ENCODE measurements around the gene TCN2.
"Not testable (repeated sequence)": the region's sequence is repeated elsewhere in the genome, so short reads cannot be mapped to it uniquely, and the experiment has no call there.

Gene TCN2

DNA sequence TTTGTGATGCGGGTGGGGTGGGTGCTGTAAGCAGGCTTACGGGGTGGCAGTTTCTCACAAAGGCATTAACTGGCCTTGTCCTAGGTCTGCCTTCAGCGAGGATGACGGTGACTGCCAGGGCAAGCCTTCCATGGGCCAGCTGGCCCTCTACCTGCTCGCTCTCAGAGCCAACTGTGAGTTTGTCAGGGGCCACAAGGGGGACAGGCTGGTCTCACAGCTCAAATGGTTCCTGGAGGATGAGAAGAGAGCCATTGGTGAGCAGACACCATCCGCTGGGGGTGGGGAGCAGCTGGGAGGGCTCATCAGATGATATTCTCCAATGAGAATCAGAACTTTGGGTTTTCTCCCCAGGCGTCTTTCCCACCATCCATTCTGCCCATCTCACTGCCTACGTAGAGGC is 5.8 kb downstream of the TCN2 start:
- no peak for DNase-seq

DNA sequence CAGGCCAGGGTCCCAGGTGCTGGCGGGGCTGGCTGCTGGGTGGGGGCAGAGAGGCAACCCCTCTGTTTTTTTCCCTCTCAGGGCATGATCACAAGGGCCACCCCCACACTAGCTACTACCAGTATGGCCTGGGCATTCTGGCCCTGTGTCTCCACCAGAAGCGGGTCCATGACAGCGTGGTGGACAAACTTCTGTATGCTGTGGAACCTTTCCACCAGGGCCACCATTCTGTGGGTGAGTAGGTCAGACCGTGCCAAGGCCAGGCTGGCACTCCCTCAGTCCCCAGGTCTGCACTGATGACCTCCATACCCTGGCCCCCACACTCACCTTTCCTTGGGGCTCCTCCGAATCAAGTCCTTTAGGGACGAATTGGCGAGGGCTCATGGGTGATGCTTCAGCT is 7.3 kb downstream of the TCN2 start:
- DNase-seq: no peak

DNA sequence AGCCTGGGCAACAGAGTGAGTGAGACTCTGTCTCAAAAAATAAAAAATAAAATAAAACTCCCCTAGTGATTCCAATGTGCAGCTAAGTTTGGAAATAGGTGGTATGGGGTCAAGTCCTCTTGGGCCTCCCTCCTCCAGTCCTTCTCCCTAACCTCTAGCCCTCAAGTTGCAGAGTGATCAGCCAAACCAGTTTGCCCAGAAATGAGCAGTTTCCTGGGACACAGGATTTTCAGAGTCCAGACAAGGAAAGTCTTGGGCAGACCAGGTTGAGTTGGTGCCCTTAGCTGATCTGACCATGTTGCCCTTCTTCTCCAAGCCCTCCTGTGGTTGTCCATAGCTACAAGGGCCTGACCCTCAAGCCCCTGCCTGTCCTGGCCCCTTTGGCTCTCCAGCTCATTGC is 7.9 kb downstream of the TCN2 start:
- no peak for DNase-seq

DNA sequence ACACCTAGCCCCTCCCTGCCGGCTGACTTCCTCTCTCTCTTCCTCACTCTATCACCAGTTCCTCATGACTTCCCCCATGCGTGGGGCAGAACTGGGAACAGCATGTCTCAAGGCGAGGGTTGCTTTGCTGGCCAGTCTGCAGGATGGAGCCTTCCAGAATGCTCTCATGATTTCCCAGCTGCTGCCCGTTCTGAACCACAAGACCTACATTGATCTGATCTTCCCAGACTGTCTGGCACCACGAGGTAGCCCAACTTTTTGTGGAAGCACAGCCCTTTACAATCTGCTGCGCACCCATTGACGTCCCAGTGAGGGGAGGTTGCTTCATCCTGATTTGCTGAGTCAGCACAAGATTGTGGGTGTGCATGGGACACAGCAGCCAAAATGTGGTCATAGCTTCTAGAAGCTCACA is 8.6 kb downstream of the TCN2 start:
- DNase-seq: no peak

DNA sequence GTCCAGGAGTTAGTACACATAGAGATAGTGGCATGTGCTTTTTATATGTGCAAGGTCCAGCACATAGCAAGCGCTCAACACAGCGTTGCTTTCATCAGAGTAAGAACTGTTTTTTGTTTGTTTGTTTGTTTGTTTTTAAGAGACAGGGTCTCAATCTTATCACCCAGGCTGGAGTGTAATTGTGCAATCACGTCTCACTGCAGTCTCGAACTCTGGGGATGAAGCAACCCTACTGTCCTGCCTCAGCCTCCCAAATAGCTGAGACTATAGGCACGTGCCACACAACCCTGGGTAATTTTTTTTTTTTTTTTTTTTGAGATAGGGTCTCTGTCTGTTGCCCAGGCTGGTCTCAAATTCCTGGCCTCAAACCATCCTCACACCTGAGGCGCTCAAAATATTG is 10.8 kb downstream of the TCN2 start:
- no peak for DNase-seq

DNA sequence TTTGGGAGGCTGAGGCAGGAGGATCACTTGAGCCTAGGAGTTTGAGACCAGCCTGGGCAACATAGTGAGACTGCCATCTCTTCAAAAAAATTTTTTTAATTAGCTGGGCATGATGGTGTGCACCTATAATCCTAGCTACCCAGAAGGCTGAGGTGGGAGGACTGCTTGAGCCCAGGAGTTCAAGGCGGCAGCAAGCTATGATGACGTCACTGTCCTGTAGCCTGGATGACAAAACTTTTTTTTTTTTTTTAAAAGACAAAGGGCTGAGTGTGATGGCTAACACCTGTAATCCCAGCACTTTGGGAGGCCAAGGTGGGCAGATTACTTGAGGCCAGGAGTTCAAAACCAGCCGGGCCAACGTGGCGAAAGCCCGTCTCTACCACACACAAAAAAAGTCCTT is 12.9 kb downstream of the TCN2 start:
- not testable (repeated sequence) for DNase-seq

DNA sequence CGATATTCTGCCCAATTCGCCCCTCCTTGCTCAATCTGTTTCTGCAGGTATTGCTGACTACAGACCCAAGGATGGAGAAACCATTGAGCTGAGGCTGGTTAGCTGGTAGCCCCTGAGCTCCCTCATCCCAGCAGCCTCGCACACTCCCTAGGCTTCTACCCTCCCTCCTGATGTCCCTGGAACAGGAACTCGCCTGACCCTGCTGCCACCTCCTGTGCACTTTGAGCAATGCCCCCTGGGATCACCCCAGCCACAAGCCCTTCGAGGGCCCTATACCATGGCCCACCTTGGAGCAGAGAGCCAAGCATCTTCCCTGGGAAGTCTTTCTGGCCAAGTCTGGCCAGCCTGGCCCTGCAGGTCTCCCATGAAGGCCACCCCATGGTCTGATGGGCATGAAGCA is 19.4 kb downstream of the TCN2 start:
- no peak for DNase-seq

DNA sequence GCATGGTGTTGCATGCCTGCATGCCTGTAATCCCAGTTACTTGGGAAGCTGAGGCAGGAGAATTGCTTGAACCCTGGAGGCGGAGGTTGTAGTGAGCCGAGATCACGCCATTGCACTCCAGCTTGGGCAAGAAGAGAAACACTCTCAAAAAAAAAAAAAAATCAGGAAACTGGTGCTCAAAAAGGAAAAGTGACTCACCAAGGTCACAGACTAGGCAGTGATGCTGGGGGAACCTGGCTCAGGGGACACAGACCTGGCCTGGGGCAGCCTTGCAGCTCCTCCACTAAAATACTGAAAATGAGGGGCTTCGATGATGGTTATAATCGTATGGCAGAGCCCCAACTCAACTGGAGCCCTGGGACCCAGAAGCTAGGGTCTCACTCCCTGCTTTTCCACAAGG is 20.5 kb downstream of the TCN2 start:
- DNase-seq: no peak

DNA sequence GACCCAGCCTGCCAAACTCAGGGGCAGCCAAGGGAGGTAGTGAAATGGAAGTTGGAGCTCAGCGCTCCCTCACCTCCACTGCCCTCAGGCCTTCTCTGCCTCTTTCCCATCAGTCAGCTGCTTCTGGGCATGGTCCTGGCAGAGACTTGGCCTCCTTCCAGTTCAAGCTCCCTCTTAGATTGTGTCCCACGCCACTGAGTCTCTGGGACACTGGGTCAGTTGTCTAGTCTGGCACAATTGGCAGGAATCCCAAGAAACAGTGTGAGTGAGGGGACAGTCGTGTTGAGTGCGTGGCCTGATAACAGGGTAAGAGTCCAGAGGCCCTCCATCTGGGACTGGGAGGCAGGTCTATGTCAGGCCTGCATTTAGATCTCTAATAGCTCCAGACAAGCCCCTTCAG is 21.5 kb downstream of the TCN2 start:
- DNase-seq: no peak

DNA sequence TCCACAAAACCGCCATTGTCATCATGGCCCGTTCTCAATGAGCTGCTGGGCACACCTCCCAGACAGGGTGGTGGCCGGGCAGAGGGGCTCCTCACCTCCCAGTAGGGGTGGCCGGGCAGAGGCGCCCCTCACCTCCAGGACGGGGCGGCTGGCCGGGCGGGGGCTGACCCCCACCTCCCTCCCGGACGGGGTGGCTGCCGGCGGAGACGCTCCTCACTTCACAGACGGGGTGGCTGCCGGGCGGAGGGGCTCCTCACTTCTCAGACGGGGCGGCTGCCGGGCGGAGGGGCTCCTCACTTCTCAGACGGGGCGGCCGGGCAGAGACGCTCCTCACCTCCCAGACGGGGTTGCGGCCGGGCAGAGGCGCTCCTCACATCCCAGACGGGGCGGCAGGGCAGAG is 24.5 kb downstream of the TCN2 start:
- DNase-seq: not testable (repeated sequence)

DNA sequence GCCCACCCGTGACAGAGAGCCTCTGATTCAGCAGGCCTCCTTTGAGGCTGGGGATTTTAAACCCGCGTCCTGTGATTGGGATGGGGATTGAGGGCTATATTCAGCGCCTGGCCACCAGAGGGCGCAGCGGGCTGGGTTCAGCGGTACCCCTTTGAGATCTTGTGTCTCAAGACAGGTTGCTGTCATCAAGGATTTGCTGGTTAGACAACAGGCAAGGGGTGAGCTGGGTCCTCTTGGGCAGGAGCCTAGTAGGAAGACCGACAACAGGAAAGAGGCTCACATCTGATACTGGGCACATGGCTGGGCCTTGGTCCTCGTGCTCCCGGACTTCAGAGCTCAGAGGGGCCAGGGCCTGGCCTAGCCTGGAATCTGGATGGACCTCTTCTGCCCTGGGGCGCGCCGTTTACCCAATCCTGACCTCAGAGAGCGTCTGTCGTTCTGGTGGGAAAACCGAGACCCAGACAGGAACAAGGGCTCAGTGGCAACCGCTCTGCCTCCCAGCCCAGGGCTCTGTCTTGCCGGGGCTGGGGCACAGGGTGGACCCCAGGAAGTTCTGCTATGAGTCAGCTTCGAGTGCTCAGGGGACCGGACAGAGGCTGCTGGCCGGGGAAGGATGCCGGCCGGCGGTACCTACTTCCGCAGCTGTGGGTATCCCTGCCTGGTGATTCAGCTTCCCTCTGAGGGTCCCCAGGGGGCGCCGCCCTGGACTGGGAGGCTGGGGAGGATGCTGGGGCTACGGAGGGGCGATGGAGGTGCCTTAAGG is 27.7 kb downstream of the TCN2 start:
- DNase-seq: peak; percentile 95

DNA sequence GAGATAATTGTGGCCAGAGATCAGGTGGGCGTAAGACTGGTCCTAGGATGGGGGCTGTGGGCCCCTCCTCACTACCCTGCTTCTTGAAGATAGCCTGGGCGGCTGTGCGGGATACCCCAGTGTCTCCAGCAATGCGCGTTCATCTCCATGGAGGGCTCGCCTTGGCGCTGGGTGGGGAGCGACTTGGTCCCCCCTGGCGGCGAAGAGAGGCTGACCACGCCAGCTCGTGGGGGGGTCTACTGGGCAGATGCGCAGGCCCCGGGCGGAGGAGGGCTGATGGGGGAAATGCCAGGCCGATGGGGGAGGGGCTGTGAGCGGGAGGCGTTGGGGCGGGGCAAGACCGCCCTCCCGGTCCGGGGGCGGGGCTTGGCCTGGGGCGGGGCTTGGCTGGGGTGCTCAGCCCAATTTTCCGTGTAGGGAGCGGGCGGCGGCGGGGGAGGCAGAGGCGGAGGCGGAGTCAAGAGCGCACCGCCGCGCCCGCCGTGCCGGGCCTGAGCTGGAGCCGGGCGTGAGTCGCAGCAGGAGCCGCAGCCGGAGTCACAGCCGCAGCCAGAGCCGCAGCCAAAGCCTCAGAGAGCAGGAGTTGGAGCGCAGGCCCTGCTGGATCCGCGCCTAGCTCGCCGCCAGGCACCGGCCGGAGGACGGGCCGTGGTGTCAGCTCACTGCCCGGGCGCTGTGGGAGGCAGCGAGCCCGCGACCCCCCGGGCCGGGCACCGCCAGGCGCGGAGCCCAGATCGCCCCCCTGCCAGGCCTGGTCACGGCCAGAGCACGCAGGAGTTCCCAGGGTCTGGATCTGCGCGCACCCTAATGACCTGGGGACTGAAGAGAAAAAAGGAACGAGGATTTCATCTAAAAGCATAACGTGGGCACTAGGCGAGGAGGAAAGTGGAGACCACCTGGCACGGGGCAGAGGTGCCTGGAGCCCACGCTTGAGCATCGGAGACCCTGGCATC is 28.6 kb downstream of the TCN2 start, which contains the start of gene SLC35E4:
SLC35E4 (plus strand) TSS at position 509 of the 953 bp plus-strand sequence. CDS start 670 bp downstream, outside the sequence.
- peak; percentile 98 for DNase-seq

DNA sequence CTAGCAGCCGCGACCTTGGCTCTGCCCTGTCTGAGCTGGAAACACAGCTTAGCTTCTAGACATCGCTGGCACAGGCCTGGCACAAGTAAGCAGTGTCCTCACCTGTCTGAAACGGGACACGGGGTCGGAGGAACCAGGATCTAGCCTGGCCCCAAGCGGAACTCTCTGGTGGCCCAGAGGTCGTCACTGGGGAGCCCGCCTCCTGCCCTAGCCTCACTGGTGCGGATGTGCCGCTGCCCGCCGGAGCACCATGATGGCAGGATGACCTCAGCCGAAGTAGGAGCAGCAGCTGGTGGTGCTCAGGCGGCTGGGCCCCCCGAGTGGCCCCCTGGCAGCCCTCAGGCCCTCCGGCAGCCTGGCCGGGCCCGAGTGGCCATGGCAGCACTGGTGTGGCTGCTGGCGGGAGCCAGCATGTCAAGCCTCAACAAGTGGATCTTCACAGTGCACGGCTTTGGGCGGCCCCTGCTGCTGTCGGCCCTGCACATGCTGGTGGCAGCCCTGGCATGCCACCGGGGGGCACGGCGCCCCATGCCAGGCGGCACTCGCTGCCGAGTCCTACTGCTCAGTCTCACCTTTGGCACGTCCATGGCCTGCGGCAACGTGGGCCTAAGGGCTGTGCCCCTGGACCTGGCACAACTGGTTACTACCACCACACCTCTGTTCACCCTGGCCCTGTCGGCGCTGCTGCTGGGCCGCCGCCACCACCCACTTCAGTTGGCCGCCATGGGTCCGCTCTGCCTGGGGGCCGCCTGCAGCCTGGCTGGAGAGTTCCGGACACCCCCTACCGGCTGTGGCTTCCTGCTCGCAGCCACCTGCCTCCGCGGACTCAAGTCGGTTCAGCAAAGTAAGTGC is 29.5 kb downstream of the TCN2 start:
- no peak for DNase-seq

DNA sequence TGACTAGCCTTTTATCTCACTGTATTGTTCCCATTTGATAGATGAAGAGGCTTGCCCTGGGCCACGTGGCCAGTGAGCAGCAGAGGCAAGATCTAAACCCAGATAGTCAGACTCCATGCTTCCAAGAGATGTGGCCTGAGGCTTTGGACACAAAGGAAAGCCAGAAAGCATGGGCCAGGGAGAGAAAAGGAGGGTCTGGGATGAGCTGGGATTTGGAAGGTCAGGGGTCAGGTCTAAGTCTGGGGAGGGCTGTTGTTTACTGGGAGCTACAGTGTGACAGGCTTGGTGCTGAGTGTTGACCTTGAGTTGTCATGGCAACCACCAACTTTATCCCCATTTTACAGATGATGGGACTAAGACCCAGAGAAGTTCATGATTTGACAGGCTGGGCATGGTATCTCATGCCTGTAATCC is 30.7 kb downstream of the TCN2 start:
- DNase-seq: no peak

DNA sequence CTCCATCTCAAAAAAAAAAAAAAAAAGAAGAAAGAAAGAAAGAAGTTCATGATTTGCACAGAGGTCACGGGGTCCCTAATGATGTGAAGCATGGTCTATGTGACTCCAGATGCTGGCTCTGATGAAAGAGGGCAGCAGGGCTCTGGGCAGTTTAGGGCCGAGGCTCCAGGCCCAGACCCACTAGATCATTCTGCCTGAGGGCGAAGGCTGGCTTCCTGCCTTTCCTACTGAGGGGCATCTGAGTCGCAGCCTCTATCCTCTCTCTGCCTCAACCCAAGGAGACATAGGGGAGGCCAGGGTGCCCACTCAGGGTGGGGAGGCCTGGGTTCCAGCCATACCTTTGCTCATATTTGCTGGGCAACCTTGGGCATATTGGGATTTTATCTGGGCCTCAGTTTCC is 33.4 kb downstream of the TCN2 start:
- no peak for DNase-seq

DNA sequence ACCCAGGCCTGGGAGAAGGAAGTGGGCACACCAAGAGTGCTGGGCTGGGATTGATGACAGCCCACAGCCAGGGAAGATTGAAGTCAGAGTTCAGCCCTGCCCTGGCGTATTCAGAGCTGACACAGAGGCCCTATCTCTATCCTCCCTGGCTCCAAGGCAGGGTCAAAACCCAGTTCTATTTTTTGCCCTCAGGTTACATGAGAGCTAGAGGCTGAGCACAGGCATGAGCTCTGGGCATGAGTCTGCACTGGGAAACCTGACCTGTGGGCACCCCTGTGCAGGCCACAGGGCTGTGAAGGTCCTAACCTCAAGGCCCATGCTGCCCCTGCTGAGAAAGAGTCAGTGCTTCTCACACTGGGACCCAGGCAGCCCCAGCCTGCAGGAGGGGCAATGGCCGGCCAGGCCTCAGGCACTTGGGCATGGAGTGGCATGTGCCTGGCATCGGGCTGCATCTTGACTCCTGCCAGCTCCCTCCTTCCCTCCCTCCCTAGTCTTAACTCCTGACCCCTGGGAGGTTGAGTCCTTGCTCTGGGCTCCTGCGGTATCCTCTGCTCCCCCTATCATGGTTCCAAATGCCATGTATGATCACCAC is 34.0 kb downstream of the TCN2 start:
- no peak for DNase-seq

DNA sequence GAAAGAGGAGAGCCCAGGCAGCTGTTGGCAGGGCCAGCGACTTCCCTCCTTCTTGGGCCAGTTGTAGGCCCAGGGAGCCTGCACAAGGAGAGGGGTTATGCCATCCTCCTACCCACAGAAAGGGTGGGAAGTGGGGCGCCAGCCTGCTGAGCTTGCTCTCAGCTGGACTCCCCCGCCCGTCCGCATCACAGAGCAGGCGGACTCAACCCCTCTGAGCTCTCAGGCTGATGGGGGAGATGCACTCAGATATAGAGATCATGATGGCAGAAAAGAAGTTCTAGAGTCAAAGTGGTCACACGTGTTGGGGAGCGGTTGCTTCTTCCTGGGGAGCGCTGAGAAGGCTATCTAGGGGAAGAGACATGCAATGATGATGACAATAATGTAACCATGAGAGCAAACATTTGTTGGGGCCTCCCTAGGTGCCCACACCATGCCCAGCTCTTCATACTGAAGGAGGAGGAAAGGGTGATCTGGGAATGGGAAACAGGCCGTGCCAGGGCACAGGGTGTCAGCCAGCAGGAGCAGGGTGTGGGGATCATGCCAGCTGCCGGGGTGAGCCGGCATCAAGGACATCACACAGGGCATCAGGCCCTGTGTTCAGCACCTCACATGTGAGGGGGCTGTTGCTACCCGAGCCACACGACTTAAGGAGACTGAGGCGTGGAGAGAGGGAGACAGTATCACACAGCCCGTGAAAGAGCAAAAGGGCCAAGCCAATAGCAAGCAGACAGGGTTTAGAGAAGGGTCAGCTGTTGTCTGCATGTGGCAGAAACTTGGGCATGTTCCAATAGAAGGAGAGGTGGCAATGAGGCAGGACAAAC is 36.3 kb downstream of the TCN2 start:
- no peak for DNase-seq

DNA sequence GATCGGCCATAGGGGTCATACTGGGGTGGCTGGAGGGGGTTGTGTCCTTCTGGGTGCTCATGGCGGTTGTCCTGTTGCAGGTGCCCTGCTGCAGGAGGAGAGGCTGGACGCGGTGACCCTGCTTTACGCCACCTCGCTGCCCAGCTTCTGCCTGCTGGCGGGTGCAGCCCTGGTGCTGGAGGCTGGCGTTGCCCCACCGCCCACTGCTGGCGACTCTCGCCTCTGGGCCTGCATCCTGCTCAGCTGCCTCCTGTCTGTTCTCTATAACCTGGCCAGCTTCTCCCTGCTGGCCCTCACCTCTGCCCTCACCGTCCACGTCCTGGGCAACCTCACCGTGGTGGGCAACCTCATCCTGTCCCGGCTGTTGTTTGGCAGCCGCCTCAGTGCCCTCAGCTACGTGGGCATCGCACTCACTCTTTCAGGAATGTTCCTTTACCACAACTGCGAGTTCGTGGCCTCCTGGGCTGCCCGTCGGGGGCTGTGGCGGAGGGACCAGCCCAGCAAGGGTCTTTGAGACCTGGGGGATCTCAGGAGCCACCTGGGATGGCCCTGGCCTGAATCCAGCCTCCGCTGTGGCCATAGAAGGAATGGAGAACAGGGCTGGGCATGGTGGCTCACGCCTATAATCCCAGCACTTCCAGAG is 39.7 kb downstream of the TCN2 start:
- DNase-seq: no peak

DNA sequence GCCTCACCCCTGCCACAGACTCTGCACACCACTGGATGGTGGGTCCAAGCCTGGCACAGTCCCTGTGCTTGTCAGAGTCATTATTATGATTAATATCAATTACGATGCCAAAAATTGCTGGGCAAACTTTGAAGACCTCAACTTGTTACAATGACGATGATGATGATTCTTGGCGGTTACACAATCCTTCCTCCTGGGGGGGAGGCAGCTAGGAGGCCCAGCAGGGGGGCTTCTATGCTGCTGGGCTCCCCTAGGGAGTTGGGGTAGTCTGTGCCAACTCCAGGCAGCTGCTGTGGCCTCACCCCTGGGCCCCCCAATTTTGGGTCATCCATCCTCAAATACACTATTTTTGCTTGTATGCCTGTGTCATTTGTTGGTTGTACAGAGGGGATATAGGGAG is 40.6 kb downstream of the TCN2 start:
- no peak for DNase-seq

DNA sequence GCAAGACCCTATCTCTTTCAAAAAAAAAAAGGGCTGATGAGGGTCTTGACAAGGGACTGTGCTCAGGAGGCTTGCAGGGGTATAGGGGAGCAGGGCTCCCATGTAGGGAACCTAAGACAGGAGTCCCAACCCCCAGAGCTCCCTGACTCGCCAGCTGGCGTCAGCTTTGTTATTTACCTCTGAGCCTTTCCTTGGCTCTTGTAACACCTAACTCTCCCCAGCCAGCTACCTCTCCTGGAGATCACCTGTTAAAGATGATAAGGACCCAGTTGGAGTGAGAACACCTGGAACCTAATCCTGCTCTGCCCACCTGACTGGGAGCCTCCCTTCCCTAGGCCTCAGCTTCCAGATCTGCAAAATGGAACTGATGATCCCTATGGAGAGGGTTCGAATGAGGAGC is 41.9 kb downstream of the TCN2 start:
- no peak for DNase-seq

DNA sequence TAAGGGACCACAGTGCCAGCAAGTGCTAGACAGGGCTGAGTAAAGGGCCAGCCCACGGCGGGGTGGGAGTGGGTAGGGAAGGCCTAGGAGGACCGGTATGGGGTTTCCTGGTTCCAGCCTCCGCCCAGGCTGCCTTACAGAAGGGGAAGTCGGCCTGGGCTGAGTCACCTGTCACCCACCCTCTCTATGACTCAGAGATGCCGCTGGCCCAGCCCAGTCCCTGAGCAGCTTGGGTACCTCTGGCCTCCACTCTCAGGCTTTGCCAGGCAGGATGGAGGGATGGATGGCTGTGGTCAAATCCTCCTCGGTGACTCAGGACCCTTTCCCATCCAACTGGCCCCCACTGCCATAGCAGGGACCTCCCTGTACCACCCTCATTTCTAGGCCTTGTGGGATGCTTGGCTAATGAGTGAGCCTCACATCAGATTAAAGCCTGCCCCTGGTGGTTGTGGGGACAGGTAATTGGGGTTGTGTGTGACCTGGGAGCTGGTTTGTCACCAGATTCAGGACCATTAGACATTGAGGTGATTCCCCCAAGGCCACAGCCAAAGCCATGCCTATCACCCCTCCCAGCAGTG is 42.5 kb downstream of the TCN2 start:
- DNase-seq: peak; percentile 91

All from activated CD4-positive, alpha-beta T cell treated with anti-CD3 and anti-CD28 coated beads, Interleukin-2, Interleukin-6, amounts not matched to agents 100 ng/mL and 50 ng/mL, durations not matched to agents 16 hours and 8 hours (primary cell).